HuH-7 (cell line): Measurements from ENCODE around the gene RPS10.

Experiments
- DNase-seq: peaks from one replicate; pipeline ENCODE4 v3.0.0; 2011; ENCODE audit warnings: low spot score

Gene RPS10

DNA sequence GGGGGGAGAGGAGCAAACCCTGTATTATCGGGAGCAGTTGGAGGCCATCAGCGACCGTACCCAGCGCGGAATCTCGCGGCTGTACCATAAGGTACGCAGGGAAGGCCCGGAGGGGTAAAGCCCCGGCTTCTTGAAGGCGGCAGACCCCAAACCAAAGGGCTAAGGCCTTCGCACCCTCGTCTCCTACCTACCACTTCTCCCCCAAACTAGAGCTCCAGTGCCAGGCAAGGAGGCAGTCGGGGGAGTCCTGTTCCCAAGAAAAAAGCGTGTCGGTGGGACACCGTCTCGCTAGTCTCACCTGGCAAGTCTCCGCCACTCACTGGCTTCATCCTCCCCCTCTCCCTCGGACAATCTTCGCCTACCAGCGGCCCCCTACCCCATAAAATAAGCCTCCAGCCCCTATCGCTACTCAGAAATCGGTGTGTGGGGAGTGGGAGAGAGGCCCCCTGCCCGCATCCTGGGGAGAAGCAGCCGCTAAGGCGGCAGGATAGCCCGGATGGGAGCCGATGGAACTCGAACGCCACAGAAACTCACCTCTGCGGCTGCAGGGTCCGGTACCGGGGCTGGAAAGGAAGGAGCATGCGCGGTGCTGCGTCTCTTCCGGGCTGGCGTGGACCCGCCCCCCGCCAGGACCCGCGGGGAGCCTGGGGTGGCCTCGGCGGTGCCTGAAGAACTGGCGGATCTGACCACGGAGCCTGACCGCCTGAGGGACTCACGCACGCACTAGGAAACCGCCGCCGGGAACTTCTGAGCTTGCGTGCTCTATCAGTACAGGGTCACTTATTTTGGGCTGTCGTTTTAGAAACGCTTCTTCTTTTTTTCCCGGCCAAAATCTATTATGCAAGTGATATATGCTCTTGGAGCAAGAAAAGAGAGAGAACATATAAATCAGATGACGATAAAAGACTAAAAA lies at the start of gene RPS10:
RPS10 (minus strand) TSS at position 572 of the 913 bp plus-strand sequence. CDS start 848 bp downstream, outside the sequence.
- peak; percentile 85 for DNase-seq

DNA sequence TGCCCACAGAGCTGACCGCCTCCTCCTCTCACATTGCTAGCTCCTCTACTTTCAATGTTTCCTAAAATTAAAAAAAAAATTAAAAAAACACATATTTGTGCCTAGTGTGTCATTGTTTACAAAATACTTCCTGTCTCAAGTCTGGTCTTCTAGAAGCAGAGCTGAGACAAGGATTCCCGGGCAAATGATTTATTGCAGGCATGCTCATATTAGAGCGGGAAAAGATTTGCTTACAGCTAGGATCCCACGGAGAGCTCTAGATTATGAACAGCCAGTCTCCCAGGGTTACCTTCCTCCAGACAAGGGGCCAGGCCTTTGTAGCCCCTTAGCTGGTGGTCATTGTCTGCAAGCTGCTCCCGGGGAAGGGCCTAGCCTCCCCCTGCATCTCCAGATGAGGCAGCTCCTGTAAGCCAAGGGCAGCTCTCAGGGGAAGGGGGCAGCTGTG lies 49.4 kb upstream of the RPS10 start:
- DNase-seq = no peak

DNA sequence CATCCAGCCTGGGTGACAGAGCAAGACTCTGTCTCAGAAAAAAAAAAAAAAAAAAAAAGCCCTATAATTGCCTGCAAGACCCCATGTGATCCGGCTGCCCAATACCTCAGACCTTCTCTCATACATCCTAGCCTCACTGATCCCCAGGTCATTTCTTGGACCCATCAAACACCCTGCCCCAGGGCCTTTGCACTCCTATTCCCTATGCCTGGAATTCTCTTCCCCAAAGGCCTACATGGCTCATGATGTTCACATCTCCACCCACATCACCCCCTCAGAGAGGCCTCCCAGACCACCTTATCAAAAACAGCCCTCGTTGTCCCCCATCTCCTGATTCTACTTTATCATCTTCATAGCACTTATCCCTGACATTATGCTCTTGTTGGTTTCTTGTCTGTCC lies 48.9 kb upstream of the RPS10 start:
- no peak for DNase-seq

DNA sequence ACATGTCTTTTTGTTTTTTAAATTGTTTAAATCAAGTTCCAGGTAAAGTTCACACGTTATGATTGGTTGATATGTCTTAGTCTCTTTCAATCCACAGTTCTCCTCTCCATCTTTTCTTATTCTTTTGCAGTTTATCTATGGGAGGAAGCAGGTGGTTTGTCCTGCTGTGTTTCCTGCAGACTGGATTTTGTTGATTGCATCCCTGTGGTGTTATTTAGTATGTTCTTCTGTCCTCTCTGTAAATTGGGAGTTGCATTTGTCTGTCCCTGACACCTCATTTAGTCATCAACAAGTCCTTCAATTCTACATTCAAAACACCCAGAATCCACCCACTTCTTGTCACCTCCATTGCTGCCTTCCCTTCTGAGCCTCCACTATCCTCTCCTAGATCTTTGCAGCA lies 48.1 kb upstream of the RPS10 start:
- DNase-seq = no peak

- no peak for DNase-seq
Observed at GRCh38 chr6:34472425-34472824, 46.6 kb upstream of the RPS10 start.

GRCh38 chr6:34469499-34469898 lies 43.6 kb upstream of the RPS10 start:
- DNase-seq = no peak

- no peak for DNase-seq
Observed at GRCh38 chr6:34468378-34468892, 42.6 kb upstream of the RPS10 start.

- DNase-seq = no peak
Observed at GRCh38 chr6:34466242-34467185, 40.6 kb upstream of the RPS10 start.

DNA sequence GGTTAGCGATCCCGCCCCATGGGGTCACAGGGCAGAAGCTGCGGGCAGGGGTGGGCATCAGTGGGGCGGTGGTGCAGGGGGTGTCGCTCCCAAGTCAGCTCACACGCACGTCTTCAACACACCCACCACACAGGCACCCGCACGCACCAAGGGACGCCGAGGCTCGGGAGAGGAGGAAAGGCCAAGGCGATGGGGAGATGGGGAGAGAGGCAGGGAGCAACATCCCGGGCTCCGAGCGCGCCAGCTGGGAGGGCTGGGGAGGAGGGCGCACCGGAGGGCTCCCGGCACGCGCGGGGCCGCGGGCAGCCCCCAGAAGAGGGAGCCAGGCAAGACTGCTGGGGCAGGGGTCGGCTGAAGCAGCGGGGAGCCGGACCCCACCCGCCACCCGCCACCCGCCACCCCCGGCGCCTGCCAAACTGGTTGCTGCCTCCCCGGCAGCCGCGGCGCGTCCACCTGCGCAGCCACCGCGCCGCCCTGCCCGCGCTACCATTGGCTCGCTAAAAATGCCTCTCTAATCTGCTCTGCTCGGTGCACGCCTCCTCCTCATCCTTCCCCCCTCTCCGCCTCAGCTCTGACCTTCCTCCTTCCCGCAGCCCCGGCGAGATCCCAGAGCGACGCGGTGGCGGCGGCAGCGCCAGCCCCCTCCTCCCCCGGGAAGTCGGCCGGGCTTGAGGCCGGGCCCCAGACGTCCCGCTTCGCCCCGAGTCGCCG lies 39.8 kb upstream of the RPS10 start, which contains the start of gene PACSIN1:
PACSIN1 (plus strand) TSS at position 546 of the 711 bp plus-strand sequence. CDS start 60,230 bp downstream, outside the sequence.
- no peak for DNase-seq

GRCh38 chr6:34463849-34464248 lies 38.0 kb upstream of the RPS10 start:
- DNase-seq = no peak

GRCh38 chr6:34463299-34463698 lies 37.4 kb upstream of the RPS10 start:
- DNase-seq = no peak

DNA sequence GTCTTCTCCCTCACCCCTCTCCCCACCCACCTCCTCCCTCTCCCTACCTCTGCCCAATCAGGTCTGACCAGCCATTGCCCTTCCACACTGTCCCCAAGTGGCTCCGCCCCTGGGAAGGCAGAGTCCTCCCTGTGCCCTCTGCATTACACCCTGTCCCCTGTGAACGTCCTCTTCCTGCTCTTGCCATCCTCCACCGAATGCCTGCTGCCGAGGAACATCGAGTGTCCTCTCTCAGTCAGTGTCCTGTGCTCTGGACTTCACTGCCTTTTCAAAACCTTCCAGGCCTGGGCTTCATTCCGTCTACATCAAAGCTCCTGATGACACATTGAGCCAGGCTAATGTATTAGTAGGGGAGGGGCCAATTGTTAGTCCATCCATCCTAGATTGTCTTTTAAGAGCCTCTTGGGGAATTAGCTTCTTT lies 36.7 kb upstream of the RPS10 start:
- DNase-seq = peak; percentile 50

DNA sequence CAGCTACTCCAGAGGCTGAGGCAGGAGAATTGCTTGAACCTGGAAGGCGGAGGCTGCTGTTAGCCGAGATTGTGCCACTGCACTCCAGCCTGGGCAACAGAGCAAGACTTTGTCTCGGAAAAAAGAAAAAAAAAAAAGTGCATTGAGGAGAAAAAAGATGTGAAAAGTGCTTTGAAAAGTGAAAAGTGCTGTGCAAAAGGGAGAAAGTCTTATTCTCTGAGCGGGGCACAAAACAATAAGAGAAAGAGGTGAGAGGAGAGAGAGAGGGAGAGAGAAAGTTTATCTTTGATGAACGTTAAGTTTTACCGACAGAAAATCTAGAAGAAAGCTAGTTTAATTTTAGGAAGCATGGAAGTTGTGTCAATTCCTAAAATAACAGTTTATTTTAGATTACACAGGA lies 36.1 kb upstream of the RPS10 start:
- DNase-seq = no peak

GRCh38 chr6:34460796-34461507 lies 35.1 kb upstream of the RPS10 start:
- no peak for DNase-seq

GRCh38 chr6:34459899-34460593 lies 34.2 kb upstream of the RPS10 start:
- peak; percentile 71 for DNase-seq

DNA sequence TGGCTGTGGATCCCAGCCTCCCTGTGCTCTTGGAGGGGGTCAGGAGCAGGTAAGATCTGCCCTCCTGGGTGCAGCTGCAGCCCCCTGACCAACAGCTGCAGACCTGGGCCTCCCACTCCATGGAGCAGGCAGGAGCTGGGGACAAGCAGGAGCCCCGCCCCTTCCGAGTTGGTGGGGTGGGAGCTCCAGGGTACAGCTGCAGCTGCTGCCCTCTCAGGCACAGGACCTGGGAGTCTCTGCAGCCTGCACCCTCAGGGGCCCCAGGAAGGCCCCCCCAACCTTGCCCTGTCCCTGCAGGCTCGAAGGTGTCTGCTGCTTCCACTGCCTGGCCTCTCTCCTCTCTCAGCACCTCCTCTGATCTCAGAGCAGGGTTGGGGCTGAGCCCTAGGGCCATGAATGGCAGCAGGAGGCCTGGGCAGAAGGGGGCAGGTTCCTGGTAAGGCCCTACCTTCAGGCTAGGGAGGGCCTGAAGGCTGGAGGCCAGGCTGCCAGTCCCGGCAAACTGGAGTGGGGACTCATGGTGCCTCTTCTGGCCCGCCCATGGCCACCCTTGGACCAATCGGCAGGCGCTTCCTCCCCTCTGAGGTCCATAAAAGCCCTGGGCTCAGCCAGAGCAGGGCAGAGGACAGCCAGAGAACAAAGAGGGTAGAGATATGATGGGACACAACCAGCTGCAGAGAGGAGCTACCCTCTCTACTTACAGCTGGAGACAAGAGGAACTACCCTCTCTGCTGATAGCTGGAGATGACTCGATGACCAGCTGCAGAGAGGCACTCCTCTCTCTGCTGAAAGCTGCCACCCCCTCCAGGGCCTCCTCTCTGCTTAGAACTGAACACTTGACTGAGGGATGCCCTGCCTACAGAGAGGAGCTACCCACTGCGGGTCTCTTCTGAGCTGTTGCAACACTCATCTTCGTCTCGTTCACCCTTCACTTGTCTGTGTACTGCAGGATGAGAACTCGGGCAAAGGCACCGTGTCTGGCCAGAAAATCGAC lies 32.2 kb upstream of the RPS10 start:
- DNase-seq = no peak

GRCh38 chr6:34457382-34457741 lies 31.5 kb upstream of the RPS10 start:
- no peak for DNase-seq

DNA sequence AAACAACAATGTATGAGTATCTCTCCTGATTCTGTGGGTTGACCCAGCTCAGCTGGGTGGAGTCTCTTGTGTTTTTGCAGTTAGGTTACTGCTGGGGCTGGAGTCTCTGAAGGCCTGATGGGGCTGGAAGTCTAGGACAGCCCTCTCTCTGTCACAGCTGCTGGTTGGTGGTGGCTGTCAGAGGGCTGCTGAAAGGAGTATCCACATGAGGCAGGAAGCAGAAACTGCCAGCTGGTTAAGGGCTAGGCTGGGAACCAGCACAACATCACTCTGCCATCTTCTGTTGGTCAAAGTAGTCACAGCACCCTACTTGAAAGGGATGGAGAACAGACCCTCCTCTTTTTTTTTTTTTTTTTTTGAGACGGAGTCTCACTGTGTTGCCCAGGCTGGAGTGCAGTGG lies 30.0 kb upstream of the RPS10 start:
- no peak for DNase-seq

GRCh38 chr6:34451192-34451591 lies 25.3 kb upstream of the RPS10 start:
- DNase-seq = no peak
